Natural killer cell treated with Interleukin-12 subunit alpha and Interleukin-12 subunit beta and Interleukin-15 and Interleukin-18, amount 100 ng/mL, for 72 hours (primary cell): ENCODE measurements around the gene TBC1D2. TPM values are rescaled to one million over a fixed set of nuclear protein-coding genes. Genes with fewer than 3 reads are reported as not detected.

Experiments used
- ATAC-seq, 2 donors: fragments of 150-1000 bp; cut with Tn5 transposase in 1 of 2; sonication (Bioruptor Pico), chemical (Tn5 transposase) in 1 of 2; 2 replicates each; pipeline ENCODE4 v1.10.0; 2021
- DNase-seq: peaks from one replicate; pipeline ENCODE4 v3.0.0; 2022; ENCODE audit warnings: low spot score
- H3K27ac Mint-ChIP-seq, 2 donors: 1 replicate in 1 of 2; 2 replicates in 1 of 2; pipeline ENCODE4 v1.8.0; 2022; ENCODE audit warnings: mixed read lengths in 2 of 2, mild to moderate bottlenecking in 1 of 2, moderate library complexity in 1 of 2
- H3K27me3 Mint-ChIP-seq, 2 donors: 1 replicate in 1 of 2; 2 replicates in 1 of 2; pipeline ENCODE4 v1.8.0; 2022; ENCODE audit warnings: mixed read lengths in 2 of 2
- H3K36me3 Mint-ChIP-seq: one replicate; pipeline ENCODE4 v1.8.0; 2022; ENCODE audit warnings: mixed read lengths
- H3K4me1 Mint-ChIP-seq, 2 donors: 1 replicate in 1 of 2; 2 replicates in 1 of 2; pipeline ENCODE4 v1.8.0; 2022; ENCODE audit warnings: low read depth in 2 of 2, mixed read lengths in 2 of 2, mild to moderate bottlenecking in 1 of 2
- H3K4me3 Mint-ChIP-seq: one replicate; pipeline ENCODE4 v1.8.0; 2022; ENCODE audit warnings: mixed read lengths
- H3K9me3 Mint-ChIP-seq: 2 replicates; pipeline ENCODE4 v1.8.0; 2022; ENCODE audit warnings: mixed read lengths
- total RNA-seq, 2 donors: library from RNA; stranded (reverse); gene quantifications; one replicate each; pipeline ENCODE4 v1.2.3, GENCODE V29; 2022

Gene TBC1D2
- total RNA-seq, 2 donors from 2014 or later: 3.9 to 4.2 TPM

DNA sequence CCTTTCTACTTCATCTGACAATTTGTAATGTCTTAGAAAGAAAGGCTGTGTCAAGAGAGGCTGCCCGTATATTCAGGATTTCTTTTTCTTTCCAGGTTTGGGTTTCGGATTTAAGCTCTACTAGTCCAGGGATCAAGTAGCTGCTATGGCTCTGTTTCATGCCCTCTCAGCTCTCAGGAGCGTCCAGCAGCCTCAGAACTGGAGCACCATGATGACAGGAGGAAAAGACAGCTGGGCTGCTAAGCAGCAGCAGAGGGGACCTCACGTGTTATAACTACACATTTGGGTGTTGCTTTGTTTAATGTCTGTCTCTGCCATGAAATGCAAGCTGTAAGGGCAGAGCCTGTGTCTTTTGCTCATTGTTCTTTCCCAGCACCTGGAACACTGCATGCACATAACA lies 28.5 kb downstream of the TBC1D2 start:
- ATAC-seq: no peak
- Mint-ChIP-seq H3K27ac (no peak overlapping the region), H3K36me3 (no peaks in the 10 kb centered on the region), H3K4me1 (peaks cover 0 to 2% of the 10 kb centered on the region in 2 donors), H3K27me3 (no peaks in the 10 kb centered on the region), H3K9me3 (no peaks in the 10 kb centered on the region), H3K4me3 (no peak overlapping the region)
- DNase-seq: no peak

DNA sequence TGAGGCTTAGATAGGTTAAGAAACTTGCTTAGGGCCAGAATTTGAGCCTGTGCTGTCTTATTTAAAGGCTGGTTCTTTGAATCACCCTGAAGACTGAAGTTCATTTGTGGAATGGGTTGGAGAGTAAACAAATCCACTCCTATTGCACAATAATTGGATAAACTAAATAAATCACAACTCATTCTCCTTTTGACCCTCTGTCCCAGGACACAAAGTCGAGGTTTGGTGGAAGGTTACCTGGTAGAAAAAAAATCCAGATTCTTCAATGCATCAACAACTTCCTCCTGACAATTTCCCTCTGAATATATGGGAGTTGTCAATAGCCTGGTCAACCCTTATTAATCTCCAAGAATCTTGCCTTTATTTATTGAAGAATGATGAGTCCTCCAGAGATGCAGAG lies 28.9 kb downstream of the TBC1D2 start:
- no peaks in the 10 kb centered on the region for H3K27me3 Mint-ChIP-seq
- DNase-seq (no peak), ATAC-seq (no peak)
- H3K4me3 Mint-ChIP-seq: no peak overlapping the region
- H3K9me3 Mint-ChIP-seq: no peaks in the 10 kb centered on the region
- no peak overlapping the region for H3K27ac Mint-ChIP-seq
- H3K36me3 Mint-ChIP-seq: no peaks in the 10 kb centered on the region
- peaks cover 0 to 2% of the 10 kb centered on the region in 2 donors for H3K4me1 Mint-ChIP-seq

DNA sequence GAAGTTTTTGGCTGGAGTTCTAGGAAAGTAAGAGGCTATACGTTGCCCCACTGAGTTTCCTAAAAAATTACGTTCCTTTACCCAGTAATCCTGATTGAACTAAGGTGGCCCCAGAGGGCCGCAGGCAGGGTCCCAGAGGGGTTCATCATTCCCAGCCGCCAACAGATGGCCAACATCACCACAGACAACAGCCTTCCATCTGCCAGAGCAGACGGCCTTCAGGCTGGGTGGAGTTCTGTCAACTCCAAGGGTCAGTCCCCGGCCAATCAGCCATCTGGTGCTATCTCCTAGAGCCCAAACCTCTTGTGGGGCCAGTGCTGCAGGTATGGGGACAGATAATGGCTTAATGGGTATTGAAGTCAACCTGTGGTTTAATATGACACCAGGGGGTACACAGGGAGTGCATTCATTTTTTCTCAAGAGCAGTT lies 30.4 kb downstream of the TBC1D2 start:
- peaks cover 0 to 2% of the 10 kb centered on the region in 2 donors for H3K4me1 Mint-ChIP-seq
- no peak for DNase-seq
- no peaks in the 10 kb centered on the region for H3K36me3 Mint-ChIP-seq
- H3K4me3 Mint-ChIP-seq: no peak overlapping the region
- ATAC-seq: no peak
- H3K9me3 Mint-ChIP-seq: no peaks in the 10 kb centered on the region
- H3K27ac Mint-ChIP-seq: no peak overlapping the region
- no peaks in the 10 kb centered on the region for H3K27me3 Mint-ChIP-seq

DNA sequence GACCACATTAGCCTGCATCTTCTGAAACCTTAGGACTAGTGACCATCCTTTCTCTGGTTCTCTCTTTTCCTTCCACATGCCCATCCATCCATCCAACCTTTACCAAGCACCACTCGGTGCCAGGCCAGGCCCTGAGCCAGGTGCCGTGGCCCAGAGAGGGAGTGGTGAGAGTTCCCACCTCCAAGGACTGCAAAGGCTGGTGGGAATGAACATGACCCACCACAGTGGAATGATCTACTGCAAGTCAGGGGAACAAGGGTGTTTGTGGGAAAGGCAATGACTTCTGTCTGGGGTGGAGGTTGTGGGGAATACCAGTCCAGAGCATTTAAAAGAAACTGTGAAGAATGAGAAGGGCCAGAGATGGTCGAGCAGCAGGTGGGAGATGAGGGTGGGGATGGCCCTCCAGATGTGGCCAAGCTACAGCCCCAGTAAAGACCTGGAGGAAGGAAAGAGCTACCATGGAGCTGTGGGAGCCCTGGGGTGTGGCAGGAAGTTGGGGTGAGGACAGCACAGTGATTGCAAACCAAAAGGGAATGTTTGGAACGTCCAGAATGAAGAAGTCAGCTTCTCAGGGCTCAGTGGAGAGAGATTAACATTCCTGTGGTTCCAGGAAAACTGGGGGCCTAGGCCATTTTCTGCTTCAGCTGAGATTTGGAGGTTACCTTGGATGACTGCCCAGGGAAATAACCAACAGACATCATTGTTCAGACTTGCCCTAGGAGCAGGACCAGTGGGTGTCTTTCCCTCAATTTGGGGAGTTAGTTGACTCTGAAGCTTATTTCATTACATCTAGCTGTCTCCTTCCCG lies 32.4 kb downstream of the TBC1D2 start:
- peak overlapping the region in 1 of 2 donors; percentile 44 for H3K27ac Mint-ChIP-seq
- H3K4me3 Mint-ChIP-seq: no peak overlapping the region
- H3K36me3 Mint-ChIP-seq: no peaks in the 10 kb centered on the region
- H3K9me3 Mint-ChIP-seq: no peaks in the 10 kb centered on the region
- no peak for ATAC-seq
- no peaks in the 10 kb centered on the region for H3K27me3 Mint-ChIP-seq
- peaks cover 0 to 2% of the 10 kb centered on the region in 2 donors for H3K4me1 Mint-ChIP-seq
- DNase-seq: no peak

DNA sequence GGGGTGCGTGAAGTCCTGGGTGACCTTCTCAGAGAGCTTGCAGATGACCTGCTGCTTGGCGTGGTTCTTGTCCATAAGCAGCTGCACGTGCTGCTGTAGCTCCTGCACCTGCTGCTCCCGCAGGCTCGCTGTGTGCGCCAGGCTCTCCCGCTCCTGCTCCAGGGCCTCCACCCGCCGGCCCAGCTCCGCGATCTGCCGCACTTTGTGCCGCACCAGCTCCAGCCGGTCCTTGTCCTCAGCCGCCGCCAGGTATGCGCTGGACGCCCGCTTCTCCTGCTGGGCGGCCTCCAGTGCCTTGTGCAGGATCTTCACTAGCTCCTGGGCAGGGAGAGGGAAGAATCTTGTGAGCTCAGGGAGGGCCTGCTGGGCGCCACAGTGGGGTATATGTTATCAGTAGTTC lies 34.5 kb downstream of the TBC1D2 start:
- DNase-seq (no peak), ATAC-seq (no peak)
- no peaks in the 10 kb centered on the region for H3K36me3 Mint-ChIP-seq
- no peaks in the 10 kb centered on the region for H3K27me3 Mint-ChIP-seq
- no peak overlapping the region for H3K4me3 Mint-ChIP-seq
- no peak overlapping the region for H3K27ac Mint-ChIP-seq
- H3K9me3 Mint-ChIP-seq: no peaks in the 10 kb centered on the region
- H3K4me1 Mint-ChIP-seq: peaks cover 0 to 2% of the 10 kb centered on the region in 2 donors

DNA sequence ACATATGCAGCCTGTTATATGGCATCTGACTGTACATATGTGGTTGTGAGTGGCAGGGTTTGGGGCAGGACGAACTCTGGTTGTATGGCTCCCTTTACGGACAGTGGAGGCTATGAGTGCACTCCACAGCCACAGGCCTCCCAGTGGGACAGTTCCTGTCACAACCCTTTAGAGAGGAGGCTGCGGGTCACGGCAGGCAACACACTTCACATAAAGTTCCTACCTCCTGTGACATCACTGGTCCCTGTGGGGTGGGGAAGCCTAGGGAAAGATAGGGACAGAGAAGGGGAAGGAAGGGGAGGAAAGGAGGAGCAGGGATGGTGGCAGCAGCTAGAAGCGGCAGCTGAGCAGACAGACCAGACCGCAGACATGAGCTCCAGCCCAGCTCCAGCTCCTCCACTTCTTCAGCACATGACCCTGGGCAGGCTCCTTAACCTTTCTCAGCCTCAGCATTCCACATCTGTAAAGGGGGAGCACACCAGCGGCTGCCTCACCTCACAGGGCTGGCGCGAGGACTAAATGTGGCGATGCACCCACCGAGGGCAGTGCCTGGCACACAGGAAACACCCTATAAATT lies 35.6 kb downstream of the TBC1D2 start:
- H3K4me3 Mint-ChIP-seq: no peak overlapping the region
- H3K27ac Mint-ChIP-seq: no peak overlapping the region
- peak in 1 of 2 donors; percentile 17 for ATAC-seq
- H3K9me3 Mint-ChIP-seq: no peaks in the 10 kb centered on the region
- H3K36me3 Mint-ChIP-seq: no peaks in the 10 kb centered on the region
- peaks cover 0 to 2% of the 10 kb centered on the region in 2 donors for H3K4me1 Mint-ChIP-seq
- DNase-seq: no peak
- H3K27me3 Mint-ChIP-seq: no peaks in the 10 kb centered on the region

DNA sequence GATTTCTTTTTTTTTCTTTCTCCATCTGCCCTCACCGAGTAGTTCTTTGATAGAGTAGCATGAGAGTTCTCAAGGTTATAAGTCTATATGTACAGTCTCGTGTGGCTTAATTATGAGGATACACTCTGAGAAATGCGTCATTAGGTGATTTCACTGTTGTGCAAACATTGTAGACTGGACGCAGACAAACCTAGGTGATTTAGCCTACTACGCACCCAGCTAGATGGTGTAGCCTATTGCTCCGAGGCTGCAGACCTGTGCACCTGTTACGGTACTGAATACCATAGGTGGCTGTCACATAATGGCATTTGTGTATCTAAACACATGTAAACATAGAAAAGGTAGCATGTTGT lies 36.1 kb downstream of the TBC1D2 start:
- Mint-ChIP-seq H3K4me3 (no peak overlapping the region), H3K36me3 (no peaks in the 10 kb centered on the region), H3K4me1 (peaks cover 0 to 2% of the 10 kb centered on the region in 2 donors), H3K9me3 (no peaks in the 10 kb centered on the region), H3K27me3 (no peaks in the 10 kb centered on the region), H3K27ac (no peak overlapping the region)
- ATAC-seq (no peak), DNase-seq (no peak)

DNA sequence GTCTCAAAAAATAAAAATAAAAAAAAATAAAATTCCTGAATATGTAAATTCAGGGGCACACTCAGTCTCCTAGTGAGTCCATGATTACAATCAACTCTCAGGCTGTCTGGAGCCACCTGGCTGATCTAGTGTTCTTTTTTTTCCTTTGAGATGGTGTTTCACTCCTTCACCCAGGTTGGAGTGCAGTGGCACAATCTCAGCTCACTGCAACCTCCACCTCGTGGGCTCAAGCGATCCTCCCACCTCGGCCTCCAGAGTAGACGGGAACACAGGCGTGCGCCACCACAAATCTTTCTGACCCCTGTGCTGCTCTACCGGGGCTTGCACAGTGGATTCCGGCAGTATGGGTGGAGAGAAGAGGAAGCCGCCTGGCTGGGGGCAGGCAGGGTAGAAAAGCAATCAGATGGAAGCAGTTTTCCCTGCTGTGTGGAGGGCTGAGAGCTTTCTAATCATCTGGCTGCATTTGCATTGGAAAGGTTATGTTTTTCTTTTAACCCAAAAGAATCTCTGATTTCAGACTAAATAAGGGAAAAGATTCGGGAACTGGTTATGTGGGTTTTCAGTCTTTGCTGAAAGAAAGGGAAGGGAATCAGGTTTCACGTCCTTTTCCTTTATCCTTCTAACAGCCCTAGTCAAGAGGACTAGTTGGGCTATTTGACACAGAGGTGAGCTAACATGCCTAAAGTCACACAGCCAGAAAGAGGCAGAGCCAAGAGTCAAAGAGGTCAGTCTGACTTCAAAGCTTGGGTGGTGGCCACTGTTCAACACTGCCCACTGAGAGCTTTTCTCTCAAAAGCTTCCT lies 36.7 kb downstream of the TBC1D2 start:
- Mint-ChIP-seq H3K9me3 (no peaks in the 10 kb centered on the region), H3K27me3 (no peaks in the 10 kb centered on the region), H3K36me3 (no peaks in the 10 kb centered on the region), H3K27ac (no peak overlapping the region), H3K4me3 (no peak overlapping the region), H3K4me1 (peaks cover 0 to 2% of the 10 kb centered on the region in 2 donors)
- no peak for DNase-seq
- no peak for ATAC-seq

DNA sequence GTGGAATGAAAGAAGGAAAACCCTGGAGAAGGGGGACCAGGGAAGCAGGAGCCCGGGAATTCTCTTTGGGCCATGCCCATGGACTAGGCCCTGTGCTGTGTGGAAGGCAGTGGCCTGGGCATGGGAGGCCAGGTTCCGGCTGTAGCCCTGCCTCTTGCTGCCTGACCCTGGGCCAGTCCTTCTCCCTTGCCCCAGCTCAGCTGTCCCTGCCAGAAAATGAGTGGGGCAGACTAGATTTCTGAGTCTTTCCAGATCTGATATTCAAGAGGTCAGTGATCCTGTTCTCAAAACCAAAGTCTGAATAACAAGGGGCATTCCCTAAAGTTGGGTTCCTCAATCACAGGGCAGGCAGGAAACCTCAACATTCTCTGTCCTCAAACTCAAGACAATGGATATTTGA lies 38.2 kb downstream of the TBC1D2 start:
- Mint-ChIP-seq H3K27me3 (no peaks in the 10 kb centered on the region), H3K36me3 (no peaks in the 10 kb centered on the region), H3K4me3 (no peak overlapping the region), H3K9me3 (no peaks in the 10 kb centered on the region), H3K27ac (no peak overlapping the region), H3K4me1 (peaks cover 0 to 2% of the 10 kb centered on the region in 2 donors)
- ATAC-seq (no peak), DNase-seq (no peak)

DNA sequence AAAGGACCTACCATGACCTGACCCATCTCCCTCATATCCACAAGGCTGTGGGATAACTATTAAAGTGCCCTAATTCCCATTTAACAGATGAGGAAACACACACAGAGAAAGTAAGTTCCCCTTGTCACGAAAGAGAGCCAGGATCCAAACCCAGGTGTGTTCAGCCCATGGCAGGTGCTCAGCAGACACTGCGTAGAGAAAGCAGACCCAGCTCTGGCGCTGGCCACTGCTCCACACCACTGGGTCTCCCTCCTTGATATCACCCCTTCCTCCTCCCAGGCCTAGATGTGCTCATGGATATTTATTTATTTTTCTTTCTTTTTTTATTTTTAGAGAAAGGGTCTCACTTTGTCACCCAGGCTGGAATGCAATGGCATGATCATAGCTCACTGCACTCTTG lies 39.1 kb downstream of the TBC1D2 start:
- ATAC-seq (no peak), DNase-seq (no peak)
- no peak overlapping the region for H3K27ac Mint-ChIP-seq
- no peak overlapping the region for H3K4me3 Mint-ChIP-seq
- no peaks in the 10 kb centered on the region for H3K9me3 Mint-ChIP-seq
- no peaks in the 10 kb centered on the region for H3K4me1 Mint-ChIP-seq
- H3K27me3 Mint-ChIP-seq: no peaks in the 10 kb centered on the region
- no peaks in the 10 kb centered on the region for H3K36me3 Mint-ChIP-seq

DNA sequence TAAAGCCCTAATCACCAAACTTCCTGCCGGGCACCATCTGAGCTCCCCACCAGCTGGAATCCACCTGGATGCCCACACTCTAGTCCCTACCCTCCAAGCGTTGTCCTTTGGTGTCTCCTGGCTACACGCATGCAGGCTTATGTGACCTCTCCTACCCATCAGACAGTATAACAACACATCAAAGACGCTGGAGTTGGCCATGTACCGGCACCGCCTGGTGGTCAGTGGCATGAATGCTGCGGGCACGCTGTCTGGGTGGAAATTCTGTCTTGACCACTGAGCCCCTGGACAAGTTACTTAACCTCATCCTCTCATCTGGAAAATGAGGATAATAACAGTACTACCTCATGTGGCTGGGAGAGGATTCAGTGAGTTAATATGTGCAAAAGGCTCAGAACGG lies 39.6 kb downstream of the TBC1D2 start:
- Mint-ChIP-seq H3K4me3 (no peak overlapping the region), H3K4me1 (no peaks in the 10 kb centered on the region), H3K36me3 (no peaks in the 10 kb centered on the region), H3K27ac (no peak overlapping the region), H3K9me3 (no peaks in the 10 kb centered on the region), H3K27me3 (no peaks in the 10 kb centered on the region)
- DNase-seq: no peak
- no peak for ATAC-seq

DNA sequence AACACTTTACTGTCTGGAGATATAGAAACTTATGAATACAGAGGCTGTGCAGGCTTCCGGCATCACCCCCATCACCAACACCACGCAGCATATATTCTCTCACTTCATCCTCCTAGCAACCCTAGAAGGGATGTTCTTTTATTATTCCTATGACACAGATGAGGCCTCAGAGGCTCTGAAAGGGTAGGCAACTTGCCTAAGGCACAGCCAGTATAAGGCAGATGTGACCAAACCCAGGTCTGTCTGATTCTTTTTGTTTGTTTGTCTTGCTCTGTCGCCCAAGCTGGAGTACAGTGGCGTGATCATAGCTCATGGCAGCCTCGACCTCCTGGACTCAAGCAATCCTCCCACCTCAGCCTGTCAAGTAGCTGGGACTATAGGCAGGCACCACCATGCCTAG lies 40.2 kb downstream of the TBC1D2 start:
- H3K9me3 Mint-ChIP-seq: no peaks in the 10 kb centered on the region
- H3K4me3 Mint-ChIP-seq: no peak overlapping the region
- H3K27me3 Mint-ChIP-seq: no peaks in the 10 kb centered on the region
- ATAC-seq (no peak), DNase-seq (no peak)
- no peaks in the 10 kb centered on the region for H3K36me3 Mint-ChIP-seq
- no peaks in the 10 kb centered on the region for H3K4me1 Mint-ChIP-seq
- H3K27ac Mint-ChIP-seq: no peak overlapping the region

DNA sequence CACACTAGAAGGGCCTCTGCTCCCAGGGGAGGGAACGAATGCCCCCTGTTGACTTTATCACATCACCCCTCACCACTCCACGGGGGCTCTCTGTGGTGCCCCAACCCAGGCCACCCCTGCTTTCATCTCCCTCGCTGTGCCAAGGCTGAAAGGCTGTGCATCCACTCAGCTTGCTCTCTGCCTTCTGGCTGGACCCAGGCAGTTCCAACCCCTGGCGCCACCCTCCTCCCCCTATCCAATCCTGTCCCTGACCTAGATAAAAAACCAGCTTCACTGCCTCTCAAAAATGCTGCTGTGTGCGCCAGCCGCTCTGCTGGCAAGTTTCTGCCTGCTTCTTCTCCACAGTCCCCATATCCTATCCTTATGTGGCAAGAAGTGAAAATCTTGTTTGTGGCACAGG lies 40.6 kb downstream of the TBC1D2 start:
- Mint-ChIP-seq H3K36me3 (no peaks in the 10 kb centered on the region), H3K9me3 (no peaks in the 10 kb centered on the region), H3K27me3 (no peaks in the 10 kb centered on the region), H3K27ac (no peak overlapping the region), H3K4me1 (no peaks in the 10 kb centered on the region), H3K4me3 (no peak overlapping the region)
- no peak for ATAC-seq
- DNase-seq: no peak

DNA sequence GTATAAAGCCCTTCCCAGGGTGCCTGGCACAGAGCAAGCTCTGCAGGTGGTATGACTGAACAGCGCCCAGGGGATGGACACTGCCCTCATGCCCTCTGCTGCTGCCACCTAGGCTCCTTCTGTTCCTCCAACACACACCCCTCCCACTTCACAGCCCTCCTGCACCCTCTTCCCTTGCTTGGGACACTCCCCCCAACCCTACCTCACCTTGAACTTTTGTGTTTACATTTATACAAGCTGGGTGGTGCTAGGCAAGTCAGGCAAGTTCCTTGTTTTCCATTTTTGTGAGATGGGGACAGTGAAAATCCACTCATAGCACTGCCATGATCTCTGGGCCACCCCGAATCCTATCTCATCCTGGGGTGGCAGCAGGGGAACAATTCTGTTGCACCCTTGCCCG lies 44.2 kb downstream of the TBC1D2 start:
- Mint-ChIP-seq H3K4me1 (no peaks in the 10 kb centered on the region), H3K27me3 (no peaks in the 10 kb centered on the region), H3K9me3 (no peaks in the 10 kb centered on the region), H3K27ac (no peak overlapping the region), H3K4me3 (no peak overlapping the region), H3K36me3 (no peaks in the 10 kb centered on the region)
- DNase-seq (peak; percentile 16), ATAC-seq (no peak)
